ENCODE data around the gene VDAC2. TPM values are rescaled to one million over a fixed set of nuclear protein-coding genes. Genes with fewer than 3 reads are reported as not detected.
A peak's percentile ranks its signal among the peaks of the same experiment; 100 is the strongest.
"Not testable (repeated sequence)": the region's sequence is repeated elsewhere in the genome, so short reads cannot be mapped to it uniquely, and the experiment has no call there.

The VDAC2 gene
- total RNA-seq, 1 donor from 2014 or later: 213 TPM

- H3K4me3 ChIP-seq (ENCODE audit: low read depth, low read length): no peak overlapping the region
- DNase-seq (ENCODE audit: low read depth): no peak
- TF ChIP-seq, protein P1, sequence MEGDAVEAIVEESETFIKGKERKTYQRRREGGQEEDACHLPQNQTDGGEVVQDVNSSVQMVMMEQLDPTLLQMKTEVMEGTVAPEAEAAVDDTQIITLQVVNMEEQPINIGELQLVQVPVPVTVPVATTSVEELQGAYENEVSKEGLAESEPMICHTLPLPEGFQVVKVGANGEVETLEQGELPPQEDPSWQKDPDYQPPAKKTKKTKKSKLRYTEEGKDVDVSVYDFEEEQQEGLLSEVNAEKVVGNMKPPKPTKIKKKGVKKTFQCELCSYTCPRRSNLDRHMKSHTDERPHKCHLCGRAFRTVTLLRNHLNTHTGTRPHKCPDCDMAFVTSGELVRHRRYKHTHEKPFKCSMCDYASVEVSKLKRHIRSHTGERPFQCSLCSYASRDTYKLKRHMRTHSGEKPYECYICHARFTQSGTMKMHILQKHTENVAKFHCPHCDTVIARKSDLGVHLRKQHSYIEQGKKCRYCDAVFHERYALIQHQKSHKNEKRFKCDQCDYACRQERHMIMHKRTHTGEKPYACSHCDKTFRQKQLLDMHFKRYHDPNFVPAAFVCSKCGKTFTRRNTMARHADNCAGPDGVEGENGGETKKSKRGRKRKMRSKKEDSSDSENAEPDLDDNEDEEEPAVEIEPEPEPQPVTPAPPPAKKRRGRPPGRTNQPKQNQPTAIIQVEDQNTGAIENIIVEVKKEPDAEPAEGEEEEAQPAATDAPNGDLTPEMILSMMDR (conservative IDR thresholded peaks at IDR 0.05; ENCODE audit: low read depth, low read length): no peak
Measured at GRCh38 chr10:75176046-75176445, 34.5 kb upstream of the VDAC2 start.

GRCh38 chr10:75176736-75177135 is 33.9 kb upstream of the VDAC2 start:
- TF ChIP-seq, protein P1 (conservative IDR thresholded peaks at IDR 0.05; ENCODE audit: low read depth, low read length): no peak
- no peak for DNase-seq (ENCODE audit: low read depth)
- H3K4me3 ChIP-seq (ENCODE audit: low read depth, low read length): no peak overlapping the region

DNA sequence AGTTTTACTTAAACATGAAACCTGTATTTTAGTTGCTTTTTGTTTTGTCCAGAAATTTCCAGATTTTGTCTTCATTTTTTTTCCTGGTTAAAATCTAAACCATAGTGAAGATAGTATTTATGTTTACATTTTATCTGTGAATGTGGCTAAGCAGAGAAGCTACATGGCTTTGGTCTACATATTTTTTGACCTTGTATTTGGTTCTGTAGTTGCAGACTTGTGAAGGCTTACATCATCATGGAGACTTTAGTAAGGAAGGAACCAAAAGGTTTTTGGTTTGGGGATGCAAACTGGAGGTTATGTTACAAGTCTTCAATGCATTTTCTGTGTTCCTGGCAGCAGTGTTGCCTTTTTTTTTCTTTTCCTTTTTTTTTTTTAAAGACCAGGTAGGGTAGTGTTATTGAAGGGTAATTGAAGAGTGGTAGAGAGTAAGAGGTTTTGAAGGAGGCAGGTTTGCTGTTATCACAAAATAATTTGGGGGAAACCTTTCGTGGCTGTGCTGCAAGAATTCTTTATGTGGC is 30.9 kb upstream of the VDAC2 start:
- TF ChIP-seq, protein P1 (conservative IDR thresholded peaks at IDR 0.05; ENCODE audit: low read depth, low read length): no peak
- DNase-seq (ENCODE audit: low read depth): no peak
- no peak overlapping the region for H3K4me3 ChIP-seq (ENCODE audit: low read depth, low read length)

DNA sequence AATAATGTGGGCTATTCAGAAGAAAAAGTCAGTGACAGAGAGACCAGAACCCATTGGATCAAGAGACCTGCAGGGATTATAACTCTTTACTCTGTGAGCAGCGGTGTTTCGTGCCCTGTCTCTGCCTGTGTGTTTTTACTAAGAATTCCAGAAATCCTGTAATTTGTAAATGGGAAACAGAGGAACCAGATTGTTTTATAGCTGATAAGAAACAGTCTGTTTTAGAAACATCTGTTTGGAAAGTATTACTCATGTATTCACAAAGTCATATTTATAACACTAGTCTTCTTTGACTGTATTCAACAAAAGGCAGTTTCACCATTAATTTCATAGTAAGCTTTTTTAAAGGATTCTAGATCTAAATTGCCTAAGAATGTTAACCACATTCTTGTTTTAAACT is 30.0 kb upstream of the VDAC2 start:
- TF ChIP-seq, protein P1 (conservative IDR thresholded peaks at IDR 0.05; ENCODE audit: low read depth, low read length): no peak
- DNase-seq (ENCODE audit: low read depth): no peak
- no peak overlapping the region for H3K4me3 ChIP-seq (ENCODE audit: low read depth, low read length)

- no peak for DNase-seq (ENCODE audit: low read depth)
- TF ChIP-seq, protein P1 (conservative IDR thresholded peaks at IDR 0.05; ENCODE audit: low read depth, low read length): no peak
- H3K4me3 ChIP-seq (ENCODE audit: low read depth, low read length): no peak overlapping the region
Measured at GRCh38 chr10:75181073-75181472, 29.5 kb upstream of the VDAC2 start.

- DNase-seq (ENCODE audit: low read depth): no peak
- H3K4me3 ChIP-seq (ENCODE audit: low read depth, low read length): no peak overlapping the region
- TF ChIP-seq, protein P1 (conservative IDR thresholded peaks at IDR 0.05; ENCODE audit: low read depth, low read length): no peak
Measured at GRCh38 chr10:75186310-75186709, 24.3 kb upstream of the VDAC2 start.

DNA sequence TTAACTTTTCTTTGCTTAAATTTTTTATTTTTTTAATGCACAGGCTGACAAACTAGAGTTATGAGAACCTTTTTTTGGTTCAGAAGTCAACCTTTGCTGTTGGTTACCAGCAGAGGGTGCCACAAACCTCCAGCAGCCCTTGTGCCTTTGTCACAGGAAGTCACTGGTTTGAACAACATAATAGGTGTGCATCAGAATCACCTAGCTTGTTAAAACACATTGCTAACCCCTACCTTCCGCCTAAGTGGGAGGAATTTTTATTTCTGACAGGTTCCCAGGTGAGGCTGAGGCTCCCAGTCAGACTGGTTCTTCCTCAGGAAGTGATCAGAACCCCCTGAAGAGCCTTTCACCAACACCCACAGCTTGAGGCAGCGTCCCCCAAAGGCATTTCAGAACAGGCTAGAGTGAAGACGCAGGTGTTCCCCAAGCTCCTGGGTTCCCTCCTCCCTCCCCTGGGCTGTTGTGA is 22.6 kb upstream of the VDAC2 start:
- TF ChIP-seq, protein P1 (conservative IDR thresholded peaks at IDR 0.05; ENCODE audit: low read depth, low read length): peak; percentile 91
- H3K4me3 ChIP-seq (ENCODE audit: low read depth, low read length): no peak overlapping the region
- no peak for DNase-seq (ENCODE audit: low read depth)

DNA sequence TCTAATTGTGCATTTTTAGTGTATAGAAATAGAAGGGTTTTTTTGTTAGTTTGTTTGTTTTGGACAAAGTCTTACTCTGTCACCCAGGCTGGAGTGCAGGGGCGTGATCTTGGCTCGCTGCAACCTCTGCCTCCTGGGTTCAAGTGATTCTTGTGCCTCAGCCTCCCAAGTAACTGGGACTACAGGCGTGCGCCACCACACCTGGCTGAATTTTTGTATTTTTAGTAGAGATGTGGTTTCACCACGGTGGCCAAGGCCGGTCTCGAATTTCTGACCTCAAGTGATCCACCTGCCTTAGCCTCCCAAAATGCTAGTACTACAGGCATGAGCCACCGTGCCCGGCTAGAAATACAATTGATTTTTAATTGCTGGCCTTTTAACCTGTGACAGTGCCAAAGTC is 22.1 kb upstream of the VDAC2 start:
- H3K4me3 ChIP-seq (ENCODE audit: low read depth, low read length); DNase-seq (ENCODE audit: low read depth): not testable (repeated sequence)
